DND-41 (cell line): ENCODE results near the gene CLIC1.

ENCODE experiments used
- ATAC-seq: fragments of 200-7000 bp; cut with Tn5 transposase; 3 replicates; pipeline ENCODE4 v1.9.1; 2021; ENCODE audit warnings: low read depth; ENCODE audit not compliant: insufficient read depth
- DNase-seq: peaks from one replicate; pipeline ENCODE4 v3.0.0-alpha.2; 2020
- H2AFZ ChIP-seq: 2 replicates; pipeline ENCODE4 v1.6.0; 2012; ENCODE audit warnings: low read depth, low read length
- H3K27ac ChIP-seq: 2 replicates; pipeline ENCODE4 v1.5.1; 2012; ENCODE audit warnings: low read length, inconsistent platforms
- H3K27me3 ChIP-seq: fragments of 200-600 bp; sonication (generic); 2 replicates; pipeline ENCODE4 v1.6.0; 2012; ENCODE audit warnings: low read length, mild to moderate bottlenecking, inconsistent platforms; ENCODE audit not compliant: insufficient read depth, poor library complexity
- H3K36me3 ChIP-seq: 2 replicates; pipeline ENCODE4 v1.5.1; 2012; ENCODE audit warnings: low read length, inconsistent platforms; ENCODE audit not compliant: insufficient read depth
- H3K4me1 ChIP-seq: 2 replicates; pipeline ENCODE4 v1.5.1; 2012; ENCODE audit warnings: mild to moderate bottlenecking, low read length; ENCODE audit not compliant: insufficient read depth
- H3K4me2 ChIP-seq: 2 replicates; pipeline ENCODE4 v1.6.0; 2012; ENCODE audit warnings: mild to moderate bottlenecking, moderate library complexity, low read length, inconsistent platforms; ENCODE audit not compliant: insufficient read depth
- H3K4me3 ChIP-seq, 2 experiments: fragments of 200-600 bp in 1 of 2; shearing (Covaris generic) in 1 of 2; 2 replicates each; pipeline ENCODE4 v1.5.1; 2012 to 2016; ENCODE audit warnings: inconsistent platforms in 2 of 2, low read length in 2 of 2, mild to moderate bottlenecking in 2 of 2, low read depth in 1 of 2, moderate library complexity in 1 of 2
- H3K79me2 ChIP-seq: 2 replicates; pipeline ENCODE4 v1.6.0; 2012; ENCODE audit warnings: low read length, inconsistent platforms; ENCODE audit not compliant: insufficient read depth
- H3K9ac ChIP-seq: 2 replicates; pipeline ENCODE4 v1.6.0; 2012; ENCODE audit warnings: low read depth, mild to moderate bottlenecking, inconsistent platforms, low read length, moderate library complexity
- H3K9me3 ChIP-seq: 2 replicates; pipeline ENCODE4 v1.5.1; 2012; ENCODE audit warnings: low read length, moderate library complexity, mild to moderate bottlenecking, inconsistent platforms; ENCODE audit not compliant: insufficient read depth, severe bottlenecking
- H4K20me1 ChIP-seq: 2 replicates; pipeline ENCODE4 v1.6.0; 2012; ENCODE audit warnings: low read length; ENCODE audit not compliant: insufficient read depth
- EZH2 ChIP-seq: IDR thresholded peaks from 3 replicates; pipeline ENCODE4 v1.6.1; 2012; ENCODE audit warnings: borderline replicate concordance, low read depth, mild to moderate bottlenecking, moderate library complexity, low read length, inconsistent platforms; ENCODE audit not compliant: severe bottlenecking
- TF ChIP-seq, protein P1 (sequence below): IDR thresholded peaks from 2 replicates; pipeline ENCODE4 v1.5.1; 2012; ENCODE audit warnings: borderline replicate concordance, low read length, moderate library complexity, mild to moderate bottlenecking; ENCODE audit not compliant: poor library complexity, severe bottlenecking; ENCODE audit errors: extremely low read depth

Gene CLIC1

GRCh38 chr6:31764198-31764597, 27.9 kb upstream of the CLIC1 start:
- Histone ChIP-seq H3K79me2 (no peaks in the 10 kb centered on the region), H3K27me3 (no peaks in the 10 kb centered on the region), H3K4me3 (no peak overlapping the region), H3K4me1 (no peaks in the 10 kb centered on the region), H3K36me3 (peaks cover 51% of the 10 kb centered on the region), H3K27ac (no peak overlapping the region), H3K4me2 (no peak overlapping the region), H3K9ac (no peak overlapping the region), H2AFZ (no peak overlapping the region), H3K9me3 (no peaks in the 10 kb centered on the region), H4K20me1 (peaks cover 4% of the 10 kb centered on the region; the same call in 1 of the 2 replicates)
- ATAC-seq (no peak), DNase-seq (no peak)
- TF ChIP-seq EZH2 = no peak
- TF ChIP-seq, protein P1, sequence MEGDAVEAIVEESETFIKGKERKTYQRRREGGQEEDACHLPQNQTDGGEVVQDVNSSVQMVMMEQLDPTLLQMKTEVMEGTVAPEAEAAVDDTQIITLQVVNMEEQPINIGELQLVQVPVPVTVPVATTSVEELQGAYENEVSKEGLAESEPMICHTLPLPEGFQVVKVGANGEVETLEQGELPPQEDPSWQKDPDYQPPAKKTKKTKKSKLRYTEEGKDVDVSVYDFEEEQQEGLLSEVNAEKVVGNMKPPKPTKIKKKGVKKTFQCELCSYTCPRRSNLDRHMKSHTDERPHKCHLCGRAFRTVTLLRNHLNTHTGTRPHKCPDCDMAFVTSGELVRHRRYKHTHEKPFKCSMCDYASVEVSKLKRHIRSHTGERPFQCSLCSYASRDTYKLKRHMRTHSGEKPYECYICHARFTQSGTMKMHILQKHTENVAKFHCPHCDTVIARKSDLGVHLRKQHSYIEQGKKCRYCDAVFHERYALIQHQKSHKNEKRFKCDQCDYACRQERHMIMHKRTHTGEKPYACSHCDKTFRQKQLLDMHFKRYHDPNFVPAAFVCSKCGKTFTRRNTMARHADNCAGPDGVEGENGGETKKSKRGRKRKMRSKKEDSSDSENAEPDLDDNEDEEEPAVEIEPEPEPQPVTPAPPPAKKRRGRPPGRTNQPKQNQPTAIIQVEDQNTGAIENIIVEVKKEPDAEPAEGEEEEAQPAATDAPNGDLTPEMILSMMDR = no peak

DNA sequence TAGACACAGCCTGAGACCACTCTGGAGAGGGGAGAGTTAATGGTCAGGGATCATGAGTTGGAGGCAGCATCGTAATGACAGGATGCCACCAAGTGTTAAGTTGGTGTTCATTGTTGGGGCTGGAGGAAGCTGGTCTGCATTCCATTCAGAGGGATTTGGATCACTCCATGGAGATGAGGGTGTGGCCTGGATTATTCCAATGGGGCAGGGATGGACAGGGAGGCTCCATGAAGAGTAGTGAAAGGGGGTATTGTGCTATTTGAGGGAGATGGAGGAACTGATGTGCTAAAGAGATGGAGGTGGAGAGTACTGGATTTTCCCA, 27.2 kb upstream of the CLIC1 start:
- H3K4me3 ChIP-seq = no peak overlapping the region
- no peak for ATAC-seq
- no peak overlapping the region for H3K9ac ChIP-seq
- H3K27me3 ChIP-seq = no peaks in the 10 kb centered on the region
- no peak overlapping the region for H3K4me2 ChIP-seq
- no peak overlapping the region for H2AFZ ChIP-seq
- no peaks in the 10 kb centered on the region for H3K79me2 ChIP-seq
- H3K9me3 ChIP-seq = no peaks in the 10 kb centered on the region
- H4K20me1 ChIP-seq = peaks cover 4% of the 10 kb centered on the region; the same call in 1 of the 2 replicates
- DNase-seq = no peak
- H3K27ac ChIP-seq = no peak overlapping the region
- H3K4me1 ChIP-seq = no peaks in the 10 kb centered on the region
- TF ChIP-seq, protein P1 = no peak
- TF ChIP-seq EZH2 = no peak
- H3K36me3 ChIP-seq = peaks cover 58% of the 10 kb centered on the region

DNA sequence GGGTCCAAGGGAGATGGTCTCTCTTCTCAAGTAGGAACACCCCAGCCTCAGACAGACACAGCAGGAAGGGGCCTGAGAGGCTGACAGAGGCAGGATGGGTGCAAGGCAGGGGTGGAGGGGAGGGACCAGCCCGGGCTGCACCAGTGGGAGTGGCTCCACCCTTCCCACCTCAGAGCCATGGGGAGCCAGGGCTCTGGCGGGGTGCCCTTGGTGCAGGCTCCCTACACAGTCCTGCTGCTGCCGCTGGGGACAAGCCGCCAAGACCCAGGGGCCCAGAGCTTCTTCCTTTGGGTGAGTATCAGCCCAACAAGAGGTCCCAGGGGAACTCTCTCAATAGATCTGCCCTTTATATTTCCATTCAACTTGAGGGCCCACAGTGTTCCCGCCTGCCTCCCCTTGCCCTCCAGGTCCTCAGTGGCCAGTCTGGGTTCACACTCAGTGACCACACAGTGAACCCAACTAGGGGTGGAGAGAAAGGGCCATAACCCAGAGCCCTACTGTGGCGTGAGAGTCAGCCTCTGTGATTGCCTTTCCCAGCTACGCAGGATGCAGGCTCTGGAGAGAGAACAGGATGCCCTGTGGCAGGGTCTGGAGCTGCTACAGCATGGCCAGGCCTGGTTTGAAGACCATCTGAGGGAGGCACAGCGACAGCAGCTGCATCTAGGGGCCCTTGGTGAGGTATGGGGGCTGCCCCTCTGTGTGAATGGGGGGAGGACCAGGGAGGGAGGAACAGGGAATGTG, 26.7 kb upstream of the CLIC1 start:
- H3K79me2 ChIP-seq = no peaks in the 10 kb centered on the region
- peaks cover 4% of the 10 kb centered on the region; the same call in 1 of the 2 replicates for H4K20me1 ChIP-seq
- H2AFZ ChIP-seq = no peak overlapping the region
- H3K36me3 ChIP-seq = peaks cover 63% of the 10 kb centered on the region
- H3K4me1 ChIP-seq = no peaks in the 10 kb centered on the region
- no peak overlapping the region for H3K4me2 ChIP-seq
- DNase-seq = no peak
- ATAC-seq = peak; percentile 26
- TF ChIP-seq EZH2 = no peak
- TF ChIP-seq, protein P1 = no peak
- no peak overlapping the region for H3K4me3 ChIP-seq
- H3K9me3 ChIP-seq = no peaks in the 10 kb centered on the region
- H3K9ac ChIP-seq = no peak overlapping the region
- H3K27ac ChIP-seq = no peak overlapping the region
- no peaks in the 10 kb centered on the region for H3K27me3 ChIP-seq
